ENCODE results near the gene MFGE8.

The MFGE8 gene

GRCh38 chr15:88871313-88871712 is 41.9 kb downstream of the MFGE8 start:
- no peak for DNase-seq

DNA sequence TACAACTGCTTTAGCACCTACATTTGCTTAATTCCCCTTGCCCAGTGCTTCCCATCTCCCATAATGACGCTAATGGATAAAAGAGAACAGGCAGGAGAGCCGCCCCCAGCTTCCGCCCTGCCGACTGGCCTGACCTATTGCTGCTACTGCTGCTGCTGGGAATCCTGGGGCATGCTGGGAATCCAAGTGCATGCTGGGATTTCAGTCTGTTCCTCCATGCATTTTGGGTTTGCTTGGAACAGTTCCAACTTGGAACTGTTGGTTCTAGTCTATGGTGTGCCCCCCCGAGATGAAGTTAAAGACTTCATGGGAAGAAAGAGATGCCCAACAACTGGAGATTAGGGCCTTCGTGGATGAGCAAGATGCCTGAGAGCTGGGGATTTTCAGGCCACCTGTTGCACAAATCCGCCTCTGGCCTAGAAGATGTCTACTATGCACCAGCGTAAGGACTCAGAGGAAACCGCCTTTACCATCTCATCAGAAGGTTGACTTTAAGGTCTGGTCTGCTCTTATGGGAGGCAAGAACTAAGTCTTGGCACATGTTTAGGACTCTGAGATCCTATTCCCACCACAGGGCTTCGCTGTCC is 46.8 kb downstream of the MFGE8 start:
- no peak for DNase-seq

DNA sequence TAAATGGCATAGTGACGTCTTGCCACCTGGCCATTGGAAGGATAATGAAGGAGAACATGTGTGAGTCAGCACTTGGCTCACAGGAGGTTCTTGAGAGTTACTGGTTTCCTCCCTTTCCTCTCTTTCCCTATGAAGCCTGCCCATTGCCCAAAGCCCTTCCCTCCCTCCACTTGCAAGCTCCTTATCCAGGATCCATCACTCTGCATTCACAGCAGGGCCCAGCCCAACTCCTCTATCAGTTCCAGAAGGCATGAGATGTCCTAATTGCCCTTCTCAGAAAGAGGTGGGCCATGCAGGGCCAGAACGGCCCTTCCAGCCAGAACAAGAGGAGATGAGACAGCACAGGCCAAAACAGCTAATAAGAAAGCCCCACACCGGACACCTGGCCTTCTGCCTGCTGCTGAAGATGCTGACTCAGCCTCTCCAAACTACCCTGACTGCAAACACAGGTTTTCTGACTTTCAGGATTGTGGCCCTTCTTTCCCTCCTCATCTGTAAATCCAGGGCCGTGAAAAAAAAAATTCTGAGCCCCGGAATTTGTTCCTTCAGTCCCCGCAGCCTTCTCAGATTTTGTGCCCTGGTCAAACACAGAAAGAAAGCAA is 47.6 kb downstream of the MFGE8 start:
- no peak for DNase-seq

GRCh38 chr15:88864861-88865497 is 48.2 kb downstream of the MFGE8 start:
- DNase-seq: no peak

GRCh38 chr15:88863412-88863811 is 49.8 kb downstream of the MFGE8 start:
- no peak for DNase-seq

DNA sequence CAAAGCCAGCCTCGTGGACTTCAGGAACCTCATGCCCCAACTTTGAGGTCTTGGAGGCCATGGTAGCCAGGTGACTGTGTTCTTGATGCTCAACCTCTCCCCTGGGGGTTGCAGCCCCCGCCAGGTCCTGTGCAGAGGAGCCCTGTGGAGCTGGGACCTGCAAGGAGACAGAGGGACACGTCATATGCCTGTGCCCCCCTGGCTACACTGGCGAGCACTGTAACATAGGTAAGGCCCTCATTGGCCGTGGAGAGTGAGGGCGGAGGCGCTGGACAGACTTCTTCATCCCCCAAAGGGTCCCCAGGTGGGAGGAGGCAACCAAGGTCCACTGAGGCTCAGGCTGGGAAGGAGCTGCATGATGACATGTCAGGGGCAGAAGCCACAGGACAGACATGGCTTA is 53.0 kb downstream of the MFGE8 start:
- DNase-seq: no peak

DNA sequence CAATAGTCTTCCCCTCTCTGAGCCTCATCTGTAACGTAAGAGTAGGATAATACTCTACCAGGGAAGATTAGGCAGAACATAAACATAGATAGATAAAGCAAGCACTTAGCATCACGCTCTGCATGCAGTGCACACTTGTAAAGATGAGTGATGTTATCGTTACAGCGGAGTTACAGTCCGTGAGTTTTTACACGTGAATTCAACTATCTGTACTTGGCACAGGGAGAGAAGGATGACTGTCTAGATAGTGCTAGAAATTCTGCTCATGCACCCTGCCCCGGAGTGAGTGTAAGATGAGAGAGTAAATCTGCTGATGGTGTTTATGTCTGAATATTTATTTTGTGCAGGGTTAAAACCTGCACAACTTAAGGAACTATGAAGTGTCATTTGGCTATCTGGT is 53.6 kb downstream of the MFGE8 start:
- no peak for DNase-seq

DNA sequence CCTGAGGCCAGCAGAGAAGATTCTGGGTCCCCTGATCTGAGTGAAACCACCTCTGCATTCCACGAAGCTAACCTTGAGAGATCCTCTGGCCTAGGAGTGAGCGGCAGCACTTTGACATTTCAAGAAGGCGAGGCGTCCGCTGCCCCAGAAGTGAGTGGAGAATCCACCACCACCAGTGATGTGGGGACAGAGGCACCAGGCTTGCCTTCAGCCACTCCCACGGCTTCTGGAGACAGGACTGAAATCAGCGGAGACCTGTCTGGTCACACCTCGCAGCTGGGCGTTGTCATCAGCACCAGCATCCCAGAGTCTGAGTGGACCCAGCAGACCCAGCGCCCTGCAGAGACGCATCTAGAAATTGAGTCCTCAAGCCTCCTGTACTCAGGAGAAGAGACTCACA is 54.2 kb downstream of the MFGE8 start:
- no peak for DNase-seq

DNA sequence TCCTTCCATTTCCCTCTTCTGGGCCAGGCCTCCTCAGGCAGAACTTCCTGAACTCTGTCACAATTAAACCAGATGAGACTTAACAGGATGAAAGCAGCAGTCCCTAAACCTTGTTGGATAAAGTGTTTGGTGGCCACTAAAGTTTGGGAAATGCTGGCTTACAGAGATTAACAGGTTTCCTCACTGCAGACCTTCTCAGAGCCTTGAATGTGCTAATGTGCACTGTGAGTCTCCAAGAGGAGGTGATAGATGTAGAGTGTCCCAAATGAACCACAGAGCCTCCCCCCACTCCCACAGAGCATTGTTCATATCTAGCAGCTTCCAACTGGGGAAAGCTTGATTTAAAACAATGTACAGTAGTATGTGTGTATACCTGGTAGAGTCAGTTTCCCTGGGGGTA is 60.7 kb downstream of the MFGE8 start:
- DNase-seq: no peak

DNA sequence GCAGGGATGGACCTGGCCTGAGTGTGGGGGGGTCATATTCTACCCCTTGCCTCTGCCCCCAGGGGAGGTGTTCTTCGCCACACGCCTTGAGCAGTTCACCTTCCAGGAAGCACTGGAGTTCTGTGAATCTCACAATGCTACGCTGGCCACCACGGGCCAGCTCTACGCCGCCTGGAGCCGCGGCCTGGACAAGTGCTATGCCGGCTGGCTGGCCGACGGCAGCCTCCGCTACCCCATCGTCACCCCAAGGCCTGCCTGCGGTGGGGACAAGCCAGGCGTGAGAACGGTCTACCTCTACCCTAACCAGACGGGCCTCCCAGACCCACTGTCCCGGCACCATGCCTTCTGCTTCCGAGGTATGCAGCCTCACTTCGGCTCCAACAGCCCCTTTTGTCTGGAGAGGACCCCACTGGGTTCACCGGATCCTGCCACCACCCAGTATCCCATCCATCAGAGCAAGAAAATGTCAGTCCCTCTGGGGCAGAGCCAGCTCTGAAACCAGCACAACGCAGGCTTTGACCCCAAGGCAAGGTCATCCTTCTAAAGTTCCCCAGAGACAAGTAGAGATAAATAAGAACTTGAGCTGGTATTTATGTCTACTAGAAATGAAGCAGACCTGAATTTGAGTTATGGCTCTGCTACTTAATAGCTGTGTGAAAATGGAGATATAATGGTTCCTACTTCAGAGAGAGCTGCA is 63.7 kb downstream of the MFGE8 start:
- no peak for DNase-seq

All from stimulated activated CD4-positive, alpha-beta T cell treated with anti-CD3 and anti-CD28 coated beads, Interleukin-4, amount 100 ng/mL, for 24 hours (primary cell).